GM15510 (cell line): ENCODE results near the gene TAGAP.

Source experiments
- POLR2A ChIP-seq: IDR thresholded peaks from 3 replicates; pipeline ENCODE4 v1.6.1; 2011; ENCODE audit warnings: borderline replicate concordance; ENCODE audit not compliant: insufficient read length; ENCODE audit errors: extremely low read depth

Gene TAGAP

GRCh38 chr6:159044899-159045727 lies at the start of gene TAGAP:
TAGAP (minus strand) TSS chr6:159044991; CDS start chr6:159044146, 845 bp downstream.
- TF ChIP-seq POLR2A = peak; percentile 74

GRCh38 chr6:159093609-159094443 lies 49.0 kb upstream of the TAGAP start:
- no peak for TF ChIP-seq POLR2A

- no peak for TF ChIP-seq POLR2A
Observed at GRCh38 chr6:159092631-159093030, 47.8 kb upstream of the TAGAP start.

- no peak for TF ChIP-seq POLR2A
Observed at GRCh38 chr6:159090530-159091480, 46.0 kb upstream of the TAGAP start.

GRCh38 chr6:159089909-159090308 lies 45.1 kb upstream of the TAGAP start:
- TF ChIP-seq POLR2A = no peak

- no peak for TF ChIP-seq POLR2A
Observed at GRCh38 chr6:159089443-159089842, 44.7 kb upstream of the TAGAP start.

GRCh38 chr6:159086033-159086618 lies 41.3 kb upstream of the TAGAP start:
- no peak for TF ChIP-seq POLR2A

- no peak for TF ChIP-seq POLR2A
Observed at GRCh38 chr6:159085396-159085895, 40.7 kb upstream of the TAGAP start.

GRCh38 chr6:159084493-159085091 lies 39.8 kb upstream of the TAGAP start:
- TF ChIP-seq POLR2A = no peak

GRCh38 chr6:159083146-159083545 lies 38.4 kb upstream of the TAGAP start:
- TF ChIP-seq POLR2A = no peak

- TF ChIP-seq POLR2A = no peak
Observed at GRCh38 chr6:159082039-159082815, 37.4 kb upstream of the TAGAP start.

- no peak for TF ChIP-seq POLR2A
Observed at GRCh38 chr6:159080217-159080976, 35.6 kb upstream of the TAGAP start.
